ENCODE data around the gene PEF1. TPM values are rescaled to one million over a fixed set of nuclear protein-coding genes. Genes with fewer than 3 reads are reported as not detected.

Gene PEF1
- total RNA-seq, 4 donors from 2014 or later: 29.5 to 53.1 (median 42.7) TPM

GRCh38 chr1:31642366-31642765 lies 2.3 kb downstream of the PEF1 start:
- H3K27me3 ChIP-seq: no peaks in the 10 kb centered on the region
- peak overlapping the region; percentile 87 to 99 (median 96) for H3K27ac ChIP-seq
- no peaks in the 10 kb centered on the region for H3K9me3 ChIP-seq
- H3K4me1 ChIP-seq: peaks cover 70 to 75% of the 10 kb centered on the region in 2 donors
- H3K36me3 ChIP-seq: no peaks in the 10 kb centered on the region
- no peak for DNase-seq
- in situ Hi-C loops (cut with MboI; ENCODE audit: low sequenced_read_pairs in 4 of 4): no loop called here
- no peak for ATAC-seq
- TF ChIP-seq, protein P1, sequence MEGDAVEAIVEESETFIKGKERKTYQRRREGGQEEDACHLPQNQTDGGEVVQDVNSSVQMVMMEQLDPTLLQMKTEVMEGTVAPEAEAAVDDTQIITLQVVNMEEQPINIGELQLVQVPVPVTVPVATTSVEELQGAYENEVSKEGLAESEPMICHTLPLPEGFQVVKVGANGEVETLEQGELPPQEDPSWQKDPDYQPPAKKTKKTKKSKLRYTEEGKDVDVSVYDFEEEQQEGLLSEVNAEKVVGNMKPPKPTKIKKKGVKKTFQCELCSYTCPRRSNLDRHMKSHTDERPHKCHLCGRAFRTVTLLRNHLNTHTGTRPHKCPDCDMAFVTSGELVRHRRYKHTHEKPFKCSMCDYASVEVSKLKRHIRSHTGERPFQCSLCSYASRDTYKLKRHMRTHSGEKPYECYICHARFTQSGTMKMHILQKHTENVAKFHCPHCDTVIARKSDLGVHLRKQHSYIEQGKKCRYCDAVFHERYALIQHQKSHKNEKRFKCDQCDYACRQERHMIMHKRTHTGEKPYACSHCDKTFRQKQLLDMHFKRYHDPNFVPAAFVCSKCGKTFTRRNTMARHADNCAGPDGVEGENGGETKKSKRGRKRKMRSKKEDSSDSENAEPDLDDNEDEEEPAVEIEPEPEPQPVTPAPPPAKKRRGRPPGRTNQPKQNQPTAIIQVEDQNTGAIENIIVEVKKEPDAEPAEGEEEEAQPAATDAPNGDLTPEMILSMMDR (IDR thresholded peaks at IDR 0.05 in 4 of 5, conservative IDR thresholded peaks at IDR 0.05 in 1 of 5): no peak
- no peak for TF ChIP-seq POLR2A (IDR thresholded peaks at IDR 0.05)
- H3K4me3 ChIP-seq: peak overlapping the region in 1 of 4 donors; percentile 4
- intact Hi-C loops (cut with DNase I; ENCODE audit: low total_unique reads): loop anchor here (5.0 to 10.0 kb wide), 2 partner anchors 285 to 312 kb away; no protein-coding TSS in a partner anchor

- peak; percentile 4 to 17 for ATAC-seq
- intact Hi-C loops (cut with DNase I; ENCODE audit: low total_unique reads): loop anchor here (5.0 to 10.0 kb wide), 2 partner anchors 286 to 314 kb away; no protein-coding TSS in a partner anchor
- Histone ChIP-seq H3K4me3 (peak overlapping the region in 3 of 4 donors; percentile 24 to 29 (median 28)), H3K36me3 (no peaks in the 10 kb centered on the region), H3K4me1 (peaks cover 84% of the 10 kb centered on the region in 2 donors), H3K27ac (peak overlapping the region; percentile 87 to 99 (median 96)), H3K9me3 (no peaks in the 10 kb centered on the region), H3K27me3 (no peaks in the 10 kb centered on the region)
- TF ChIP-seq, protein P1 (IDR thresholded peaks at IDR 0.05 in 4 of 5, conservative IDR thresholded peaks at IDR 0.05 in 1 of 5): peak in 2 of 5 experiments; percentile 10 to 31
- TF ChIP-seq POLR2A (IDR thresholded peaks at IDR 0.05): peak; percentile 8 to 50
- in situ Hi-C loops (cut with MboI; ENCODE audit: low sequenced_read_pairs in 4 of 4): no loop called here
- peak in 1 of 2 donors; percentile 43 for DNase-seq
These were observed 3.7 kb downstream of the PEF1 start for GRCh38 chr1:31640964-31641363.

DNA sequence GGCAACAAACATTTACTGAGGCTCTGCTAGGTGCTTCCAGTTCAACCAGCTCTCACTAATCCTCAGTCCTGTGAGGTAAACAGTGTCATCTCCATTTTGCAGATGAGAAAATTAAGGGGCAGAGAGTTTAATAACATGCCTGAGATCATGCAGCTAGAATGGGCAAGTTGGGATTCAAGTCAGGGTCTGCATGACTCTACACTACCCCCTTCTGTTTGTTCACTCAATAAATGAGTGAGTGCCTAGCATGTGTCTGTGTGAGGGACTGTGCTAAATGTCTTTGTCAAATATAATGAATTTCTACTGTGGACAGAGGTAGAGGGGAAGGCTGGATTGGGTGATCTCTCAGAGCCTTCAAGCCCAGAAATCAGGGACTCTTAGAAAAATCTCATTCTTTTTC lies 4.5 kb downstream of the PEF1 start:
- TF ChIP-seq POLR2A (IDR thresholded peaks at IDR 0.05): no peak
- TF ChIP-seq, protein P1 (IDR thresholded peaks at IDR 0.05 in 4 of 5, conservative IDR thresholded peaks at IDR 0.05 in 1 of 5): no peak
- H3K36me3 ChIP-seq: peaks cover 0 to under 1% of the 10 kb centered on the region in 2 donors
- ATAC-seq (no peak), DNase-seq (no peak)
- peaks cover 78 to 81% of the 10 kb centered on the region in 2 donors for H3K4me1 ChIP-seq
- no peaks in the 10 kb centered on the region for H3K9me3 ChIP-seq
- peak overlapping the region; percentile 87 to 99 (median 96) for H3K27ac ChIP-seq
- no peaks in the 10 kb centered on the region for H3K27me3 ChIP-seq
- in situ Hi-C loops (cut with MboI; ENCODE audit: low sequenced_read_pairs in 4 of 4) (no loop called here), intact Hi-C loops (cut with DNase I; ENCODE audit: low total_unique reads) (loop anchor here (5.0 to 10.0 kb wide), 2 partner anchors 287 to 315 kb away; no protein-coding TSS in a partner anchor)
- H3K4me3 ChIP-seq: peak overlapping the region in 2 of 4 donors; percentile 1 to 24

- peak overlapping the region in 1 of 4 donors; percentile 7 for H3K4me3 ChIP-seq
These were observed 5.1 kb downstream of the PEF1 start for GRCh38 chr1:31639543-31639942.

More at GRCh38 chr1:31639543-31639942, 5.1 kb downstream of the PEF1 start:
- in situ Hi-C loops (cut with MboI; ENCODE audit: low sequenced_read_pairs in 4 of 4) (no loop called here), intact Hi-C loops (cut with DNase I; ENCODE audit: low total_unique reads) (loop anchor here (1.0 kb wide), 1 partner anchor 12 kb away; no protein-coding TSS in a partner anchor)
- ATAC-seq (peak; percentile 68 to 74), DNase-seq (peak; percentile 30 to 59)
- H3K27ac ChIP-seq: peak overlapping the region; percentile 87 to 99 (median 96)
- TF ChIP-seq, protein P1 (IDR thresholded peaks at IDR 0.05 in 4 of 5, conservative IDR thresholded peaks at IDR 0.05 in 1 of 5): no peak
- peak; percentile 57 to 66 for TF ChIP-seq POLR2A (IDR thresholded peaks at IDR 0.05)
- peaks cover 78 to 88% of the 10 kb centered on the region in 2 donors for H3K4me1 ChIP-seq
- no peaks in the 10 kb centered on the region for H3K9me3 ChIP-seq
- peaks cover 0 to 7% of the 10 kb centered on the region in 2 donors for H3K36me3 ChIP-seq
- no peaks in the 10 kb centered on the region for H3K27me3 ChIP-seq
